HUES64 (cell line): Measurements from ENCODE around the gene USP43. TPM values are rescaled to one million over a fixed set of nuclear protein-coding genes. Genes with fewer than 3 reads are reported as not detected.
"Not testable (repeated sequence)": the region's sequence is repeated elsewhere in the genome, so short reads cannot be mapped to it uniquely, and the experiment has no call there.

Experiments used
- H3K27ac ChIP-seq: 2 replicates; pipeline ENCODE4 v1.7.0; 2013; ENCODE audit warnings: low read depth, low read length, inconsistent platforms
- H3K27me3 ChIP-seq: 2 replicates; pipeline ENCODE4 v1.6.1; 2013; ENCODE audit warnings: mild to moderate bottlenecking, low read length; ENCODE audit not compliant: insufficient read depth
- H3K36me3 ChIP-seq: 2 replicates; pipeline ENCODE4 v1.6.1; 2013; ENCODE audit warnings: mild to moderate bottlenecking, low read length; ENCODE audit not compliant: insufficient read depth
- H3K4me1 ChIP-seq: 2 replicates; pipeline ENCODE4 v1.6.1; 2013; ENCODE audit warnings: mild to moderate bottlenecking, low read length, moderate library complexity; ENCODE audit not compliant: insufficient read depth
- H3K4me3 ChIP-seq: 2 replicates; pipeline ENCODE4 v1.5.1; 2013; ENCODE audit warnings: mild to moderate bottlenecking, low read length, moderate library complexity
- H3K9ac ChIP-seq: 2 replicates; pipeline ENCODE4 v1.6.1; 2013; ENCODE audit warnings: mild to moderate bottlenecking, low read depth, low read length
- H3K9me3 ChIP-seq: 2 replicates; pipeline ENCODE4 v1.6.1; 2013; ENCODE audit warnings: low read depth, low read length; ENCODE audit not compliant: insufficient read depth
- WGBS: fragments of 150-250, 120-280 bp; methylation state at CpG from one replicate; pipeline ENCODE4 v1.1.7; 2013; ENCODE audit warnings: missing lambda C conversion rate; 5-methylcytosine and 5-hydroxymethylcytosine counted together
- polyA plus RNA-seq, 2 experiments: library from polyadenylated mRNA; stranded (reverse); fragments of 50-300 nt; gene quantifications; one replicate each; pipeline ENCODE4 v1.2.3, GENCODE V29; 2013

Gene USP43, protein sequence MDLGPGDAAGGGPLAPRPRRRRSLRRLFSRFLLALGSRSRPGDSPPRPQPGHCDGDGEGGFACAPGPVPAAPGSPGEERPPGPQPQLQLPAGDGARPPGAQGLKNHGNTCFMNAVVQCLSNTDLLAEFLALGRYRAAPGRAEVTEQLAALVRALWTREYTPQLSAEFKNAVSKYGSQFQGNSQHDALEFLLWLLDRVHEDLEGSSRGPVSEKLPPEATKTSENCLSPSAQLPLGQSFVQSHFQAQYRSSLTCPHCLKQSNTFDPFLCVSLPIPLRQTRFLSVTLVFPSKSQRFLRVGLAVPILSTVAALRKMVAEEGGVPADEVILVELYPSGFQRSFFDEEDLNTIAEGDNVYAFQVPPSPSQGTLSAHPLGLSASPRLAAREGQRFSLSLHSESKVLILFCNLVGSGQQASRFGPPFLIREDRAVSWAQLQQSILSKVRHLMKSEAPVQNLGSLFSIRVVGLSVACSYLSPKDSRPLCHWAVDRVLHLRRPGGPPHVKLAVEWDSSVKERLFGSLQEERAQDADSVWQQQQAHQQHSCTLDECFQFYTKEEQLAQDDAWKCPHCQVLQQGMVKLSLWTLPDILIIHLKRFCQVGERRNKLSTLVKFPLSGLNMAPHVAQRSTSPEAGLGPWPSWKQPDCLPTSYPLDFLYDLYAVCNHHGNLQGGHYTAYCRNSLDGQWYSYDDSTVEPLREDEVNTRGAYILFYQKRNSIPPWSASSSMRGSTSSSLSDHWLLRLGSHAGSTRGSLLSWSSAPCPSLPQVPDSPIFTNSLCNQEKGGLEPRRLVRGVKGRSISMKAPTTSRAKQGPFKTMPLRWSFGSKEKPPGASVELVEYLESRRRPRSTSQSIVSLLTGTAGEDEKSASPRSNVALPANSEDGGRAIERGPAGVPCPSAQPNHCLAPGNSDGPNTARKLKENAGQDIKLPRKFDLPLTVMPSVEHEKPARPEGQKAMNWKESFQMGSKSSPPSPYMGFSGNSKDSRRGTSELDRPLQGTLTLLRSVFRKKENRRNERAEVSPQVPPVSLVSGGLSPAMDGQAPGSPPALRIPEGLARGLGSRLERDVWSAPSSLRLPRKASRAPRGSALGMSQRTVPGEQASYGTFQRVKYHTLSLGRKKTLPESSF
- polyA plus RNA-seq (2013, experiment 1 of 2) = 1.8 TPM
- 1.5 TPM for polyA plus RNA-seq (2013, experiment 2 of 2)

DNA sequence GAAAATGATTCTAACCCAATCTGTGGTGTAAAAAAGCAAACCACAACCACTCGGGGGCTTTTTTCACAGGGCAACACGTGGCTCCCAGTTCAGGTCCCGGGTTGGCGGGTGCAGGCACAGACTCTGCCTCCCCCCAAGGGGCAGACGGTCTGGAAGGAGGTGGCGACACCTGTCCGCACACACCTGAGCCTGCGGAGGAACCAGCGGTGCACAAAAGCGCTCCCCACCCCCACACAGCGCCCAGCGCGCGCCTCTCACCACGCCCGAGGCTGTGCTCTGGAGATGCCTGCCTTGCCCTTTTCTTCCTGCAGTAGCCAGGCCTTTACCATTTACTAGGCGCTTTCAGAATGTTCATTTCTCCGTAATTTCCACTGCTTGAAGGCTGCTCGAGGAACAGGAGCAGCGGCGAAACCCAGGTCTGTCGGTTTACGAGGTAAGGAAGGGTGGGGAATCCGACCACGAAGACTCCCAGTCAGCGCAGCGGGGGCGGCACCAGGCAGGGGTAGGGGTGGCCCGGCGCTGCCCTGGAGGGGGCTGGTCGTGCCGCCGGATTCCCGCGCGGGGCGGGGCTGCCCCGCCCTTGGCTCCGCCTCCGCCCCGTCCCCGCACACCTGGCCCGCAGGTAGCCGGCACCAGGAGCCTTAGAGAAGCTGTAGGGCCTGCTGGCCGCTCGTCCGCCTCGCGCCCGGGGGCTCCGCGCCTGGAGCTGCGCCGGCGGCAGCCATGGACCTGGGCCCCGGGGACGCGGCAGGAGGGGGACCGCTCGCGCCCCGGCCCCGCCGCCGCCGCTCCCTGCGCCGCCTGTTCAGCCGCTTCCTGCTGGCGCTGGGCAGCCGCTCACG lies at the start of gene USP43:
USP43 (plus strand) TSS at position 608 of the 842 bp plus-strand sequence; CDS start at position 724, 116 bp downstream.
- under 1% methylated on average over 72 of the region's 72 CpGs for WGBS
- Histone ChIP-seq H3K36me3 (no peaks in the 10 kb centered on the region), H3K27ac (peak within 1 kb of the TSS; percentile 86; the same call in 1 of the 2 replicates), H3K4me3 (peak within 1 kb of the TSS; percentile 73), H3K9me3 (no peaks in the 10 kb centered on the region), H3K4me1 (peaks cover 21% of the 10 kb centered on the region), H3K27me3 (peaks cover 23% of the 10 kb centered on the region), H3K9ac (peak within 1 kb of the TSS; percentile 79)

DNA sequence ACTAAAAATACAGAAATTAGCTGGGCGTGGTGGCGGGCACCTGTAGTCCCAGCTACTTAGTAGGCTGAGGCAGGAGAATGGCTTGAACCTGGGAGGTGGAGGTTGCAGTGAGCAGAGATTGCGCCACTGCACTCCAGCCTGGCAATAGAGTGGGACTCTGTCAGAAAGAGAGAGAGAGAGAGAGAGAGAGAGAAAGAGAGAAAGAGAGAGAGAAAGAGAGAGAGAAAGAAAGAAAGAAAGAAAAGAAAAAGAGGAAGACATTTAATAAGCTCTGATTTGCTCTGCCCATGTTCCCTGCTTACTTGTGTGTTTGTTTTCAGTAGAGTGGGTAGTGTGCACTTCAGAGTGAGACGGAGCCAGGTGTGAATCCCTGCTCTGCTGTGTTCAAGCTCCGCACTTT lies 47.7 kb upstream of the USP43 start:
- H3K27me3 ChIP-seq, H3K36me3 ChIP-seq, H3K27ac ChIP-seq, H3K9ac ChIP-seq, H3K4me3 ChIP-seq, H3K4me1 ChIP-seq, H3K9me3 ChIP-seq: not testable (repeated sequence)
- WGBS = 93% methylated on average over 5 of the region's 5 CpGs

DNA sequence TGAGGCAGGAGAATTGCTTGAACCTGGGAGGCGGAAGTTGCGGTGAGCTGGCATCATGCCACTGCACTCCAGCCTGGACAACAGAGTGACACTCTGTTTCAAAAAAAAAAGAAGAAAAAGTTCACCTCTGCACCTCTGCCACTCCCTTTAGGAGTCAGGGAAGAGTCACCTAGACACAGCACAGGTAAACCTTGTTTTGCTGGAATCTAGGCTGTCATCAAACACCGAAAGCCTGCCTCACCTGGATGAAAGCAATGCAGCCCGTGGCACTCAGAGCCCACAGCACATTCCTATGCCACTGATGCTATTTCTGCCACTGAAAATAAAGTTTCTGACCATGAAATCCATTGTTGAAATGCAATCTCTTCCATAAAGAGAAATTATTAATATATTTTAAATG lies 46.7 kb upstream of the USP43 start:
- Histone ChIP-seq H3K9me3 (no peaks in the 10 kb centered on the region), H3K36me3 (no peaks in the 10 kb centered on the region), H3K4me1 (no peaks in the 10 kb centered on the region), H3K9ac (no peak overlapping the region), H3K27ac (no peak overlapping the region), H3K4me3 (no peak overlapping the region), H3K27me3 (no peaks in the 10 kb centered on the region)
- 87% methylated on average over 4 of the region's 4 CpGs for WGBS

DNA sequence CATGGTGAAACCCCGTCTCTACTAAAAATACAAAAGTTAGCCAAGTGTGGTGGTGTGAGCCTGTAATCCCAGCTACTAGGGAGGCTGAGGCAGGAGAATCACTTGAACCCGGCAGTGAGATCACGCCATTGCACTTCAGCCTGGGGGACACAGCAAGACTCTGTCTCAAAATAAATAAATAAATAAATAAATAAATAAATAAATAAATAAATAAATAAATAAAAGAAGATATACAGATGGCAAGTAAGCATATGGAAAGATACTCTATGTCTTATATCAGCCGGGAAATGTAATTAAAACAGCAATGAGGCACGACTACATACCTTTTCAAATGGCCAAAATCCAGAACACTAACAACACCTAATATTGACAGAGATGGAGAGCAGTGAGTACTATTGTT lies 40.7 kb upstream of the USP43 start:
- not testable (repeated sequence) for H3K36me3 ChIP-seq, H3K9me3 ChIP-seq, H3K9ac ChIP-seq, H3K4me1 ChIP-seq, H3K4me3 ChIP-seq, H3K27me3 ChIP-seq, H3K27ac ChIP-seq
- WGBS = 96% methylated on average over 3 of the region's 5 CpGs

DNA sequence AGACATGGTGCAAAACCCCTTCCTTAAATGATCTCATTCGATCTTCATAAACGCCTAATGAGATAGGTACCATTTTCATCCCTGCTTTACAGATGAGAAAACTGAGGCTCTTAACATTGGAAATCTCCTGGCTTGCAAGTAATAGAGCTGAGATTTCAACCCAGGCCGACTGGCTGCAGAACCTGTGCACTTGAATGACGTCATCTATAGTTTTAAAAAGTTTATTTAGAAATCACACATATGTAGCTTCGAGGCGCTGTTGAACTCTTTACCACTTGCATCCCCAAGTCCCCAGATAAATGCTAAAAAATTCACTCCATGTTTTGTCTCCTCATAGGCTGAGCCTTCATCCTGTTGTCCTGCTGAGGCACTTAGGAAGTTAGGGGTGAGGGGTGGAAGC lies 38.9 kb upstream of the USP43 start:
- 98% methylated on average over 6 of the region's 6 CpGs for WGBS
- H3K27ac ChIP-seq = no peak overlapping the region
- no peaks in the 10 kb centered on the region for H3K36me3 ChIP-seq

DNA sequence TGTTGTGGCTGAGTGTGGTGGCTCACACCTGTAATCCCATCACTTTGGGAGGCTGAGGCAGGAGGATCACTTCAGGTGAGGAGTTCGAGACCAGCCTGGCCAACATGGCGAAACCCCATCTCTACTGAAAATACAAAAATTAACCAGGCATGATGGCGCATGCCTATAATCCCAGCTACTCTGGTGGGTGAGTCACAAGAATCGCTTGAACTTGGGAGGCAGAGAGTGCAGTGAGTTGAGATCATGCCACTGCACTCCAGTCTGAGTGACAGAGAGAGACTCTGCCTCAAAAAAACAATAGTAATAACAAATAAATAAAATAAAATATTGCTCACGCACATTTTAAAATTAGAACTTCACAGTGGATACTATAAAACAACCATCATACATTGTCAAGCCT lies 38.3 kb upstream of the USP43 start:
- not testable (repeated sequence) for H3K4me3 ChIP-seq, H3K9ac ChIP-seq, H3K4me1 ChIP-seq, H3K27me3 ChIP-seq, H3K27ac ChIP-seq, H3K36me3 ChIP-seq, H3K9me3 ChIP-seq
- WGBS = 80% methylated on average over 4 of the region's 5 CpGs

More for the DNA sequence above, 38.9 kb upstream of the USP43 start:
- no peaks in the 10 kb centered on the region for H3K4me1 ChIP-seq
- no peak overlapping the region for H3K9ac ChIP-seq
- H3K4me3 ChIP-seq = no peak overlapping the region
- H3K27me3 ChIP-seq = no peaks in the 10 kb centered on the region
- H3K9me3 ChIP-seq = no peaks in the 10 kb centered on the region

DNA sequence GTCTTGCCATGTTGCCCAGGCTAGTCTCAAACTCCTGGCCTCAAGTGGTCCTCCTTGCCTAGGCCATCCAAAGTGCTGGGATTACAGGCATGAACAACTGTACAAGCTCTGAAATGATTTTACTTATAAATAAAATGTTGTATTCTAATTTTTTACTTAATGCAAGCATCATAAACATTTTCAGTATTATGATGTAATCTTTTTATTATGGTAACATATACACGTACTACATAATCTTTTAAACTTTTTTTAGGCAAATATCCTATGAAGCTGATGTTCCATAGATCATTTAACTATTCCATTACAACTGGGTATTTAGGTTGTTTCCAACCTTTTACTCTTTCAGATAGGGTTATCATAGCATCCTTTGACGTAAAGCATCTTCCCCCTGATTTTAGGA lies 33.8 kb upstream of the USP43 start:
- Histone ChIP-seq H3K36me3 (no peaks in the 10 kb centered on the region), H3K4me1 (no peaks in the 10 kb centered on the region), H3K4me3 (no peak overlapping the region), H3K27me3 (no peaks in the 10 kb centered on the region), H3K9me3 (0 out of 2 replicates have a peak, but pooled peaks cover 7% of the 10 kb centered on the region), H3K27ac (no peak overlapping the region), H3K9ac (no peak overlapping the region)
- WGBS = 100% methylated on average over 2 of the region's 2 CpGs

DNA sequence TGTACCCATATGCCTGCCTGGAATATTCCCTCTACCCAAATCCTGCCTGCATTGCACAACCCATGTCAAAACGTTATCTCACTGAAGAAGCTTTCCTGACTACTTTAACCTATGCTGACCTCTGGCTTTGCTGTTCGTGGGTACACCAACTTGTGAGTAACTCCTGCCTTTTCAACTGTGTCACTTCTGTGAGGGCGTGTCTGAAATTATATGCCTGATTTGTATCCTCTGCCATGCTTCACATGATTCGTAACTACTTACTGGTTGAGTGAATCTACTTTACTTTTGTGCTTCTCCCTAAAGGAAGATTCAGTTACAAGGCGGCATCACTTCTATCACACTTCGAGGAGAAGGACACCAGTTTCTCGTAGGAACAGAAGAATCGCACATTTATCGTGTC lies 33.3 kb upstream of the USP43 start:
- Histone ChIP-seq H3K9me3 (0 out of 2 replicates have a peak, but pooled peaks cover 7% of the 10 kb centered on the region), H3K9ac (no peak overlapping the region), H3K27ac (no peak overlapping the region), H3K4me1 (no peaks in the 10 kb centered on the region), H3K36me3 (no peaks in the 10 kb centered on the region), H3K4me3 (no peak overlapping the region), H3K27me3 (no peaks in the 10 kb centered on the region)
- WGBS = 92% methylated on average over 9 of the region's 9 CpGs

DNA sequence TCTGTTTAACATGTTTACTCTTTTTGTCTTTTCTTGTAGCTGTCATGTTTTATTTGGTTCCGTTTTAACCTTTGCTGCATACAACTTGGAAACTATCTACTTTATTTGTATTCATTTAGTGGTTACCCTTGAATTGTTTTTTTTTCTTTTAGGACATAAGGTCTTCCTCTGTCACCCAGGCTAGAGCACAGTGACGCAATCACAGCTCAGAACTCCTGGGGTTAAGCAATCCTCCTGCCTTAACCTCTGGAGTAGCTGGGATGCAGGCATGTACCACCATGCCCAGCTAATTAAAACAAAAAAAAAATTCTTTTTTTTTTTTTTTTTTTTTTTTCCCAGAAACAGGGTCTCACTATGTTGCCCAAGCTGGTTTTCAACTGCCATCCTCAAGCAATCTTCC lies 29.8 kb upstream of the USP43 start:
- Histone ChIP-seq H3K9me3 (0 out of 2 replicates have a peak, but pooled peaks cover 7% of the 10 kb centered on the region), H3K27me3 (no peaks in the 10 kb centered on the region), H3K4me1 (no peaks in the 10 kb centered on the region), H3K36me3 (no peaks in the 10 kb centered on the region), H3K9ac (no peak overlapping the region), H3K4me3 (no peak overlapping the region), H3K27ac (no peak overlapping the region)
- WGBS = 96% methylated on average over 1 of the region's 2 CpGs

DNA sequence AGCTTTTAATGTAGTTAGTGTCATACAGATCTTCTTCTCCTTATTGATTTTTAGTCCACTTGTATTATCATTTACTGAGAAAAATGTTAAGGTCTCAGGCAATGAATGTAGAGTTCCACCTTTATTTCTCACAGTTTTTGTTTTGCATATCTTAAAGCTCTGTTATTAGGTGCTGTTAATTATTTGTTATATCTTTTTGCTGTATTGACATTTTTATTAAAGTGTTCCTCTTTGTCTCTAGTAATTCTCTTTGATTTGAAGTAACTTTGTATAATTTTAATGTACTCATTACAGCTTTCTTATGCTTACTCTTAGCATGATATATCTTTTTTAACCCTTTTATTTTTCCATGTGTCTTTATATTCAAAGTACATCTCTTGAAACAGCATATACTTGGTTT lies 22.4 kb upstream of the USP43 start:
- Histone ChIP-seq H3K36me3 (no peaks in the 10 kb centered on the region), H3K9me3 (peaks cover 20% of the 10 kb centered on the region; the same call in 1 of the 2 replicates), H3K4me3 (no peak overlapping the region), H3K4me1 (no peaks in the 10 kb centered on the region), H3K27ac (no peak overlapping the region), H3K9ac (no peak overlapping the region), H3K27me3 (no peaks in the 10 kb centered on the region)
